Muscle of arm (tissue), 12 donors: Measurements from ENCODE around the gene CCDC60. TPM values are rescaled to one million over a fixed set of nuclear protein-coding genes. Genes with fewer than 3 reads are reported as not detected.

Source experiments
- DNase-seq: peaks from one replicate; pipeline ENCODE4 v3.0.0-alpha.2; 2013
- polyA plus RNA-seq, 12 donors: library from polyadenylated mRNA; unstranded; fragments of 120-200 nt; gene quantifications; one replicate each; pipeline ENCODE4 v1.2.1, GENCODE V29; 2013; ENCODE audit not compliant: insufficient read length in 12 of 12

CCDC60 gene
- polyA plus RNA-seq, 12 donors, result 0.13 to 0.37 (median 0.19) TPM; not detected in 9

GRCh38 chr12:119384340-119384739 lies 49.8 kb downstream of the CCDC60 start:
- no peak for DNase-seq

- no peak for DNase-seq
These were observed 51.1 kb downstream of the CCDC60 start for GRCh38 chr12:119385659-119386058.

GRCh38 chr12:119389687-119390086 lies 55.2 kb downstream of the CCDC60 start:
- DNase-seq, result no peak

GRCh38 chr12:119391673-119392072 lies 57.1 kb downstream of the CCDC60 start:
- no peak for DNase-seq

GRCh38 chr12:119393677-119394076 lies 59.1 kb downstream of the CCDC60 start:
- no peak for DNase-seq

GRCh38 chr12:119397540-119397939 lies 63.0 kb downstream of the CCDC60 start:
- DNase-seq, result no peak

- no peak for DNase-seq
These were observed 63.7 kb downstream of the CCDC60 start for GRCh38 chr12:119398190-119398589.

- DNase-seq, result peak; percentile 8
These were observed 64.8 kb downstream of the CCDC60 start for GRCh38 chr12:119399301-119399700.

- no peak for DNase-seq
These were observed 71.8 kb downstream of the CCDC60 start for GRCh38 chr12:119406308-119406707.

- no peak for DNase-seq
These were observed 72.3 kb downstream of the CCDC60 start for GRCh38 chr12:119406811-119407210.

- no peak for DNase-seq
These were observed 74.5 kb downstream of the CCDC60 start for GRCh38 chr12:119409043-119409442.

GRCh38 chr12:119410396-119410795 lies 75.9 kb downstream of the CCDC60 start:
- no peak for DNase-seq

GRCh38 chr12:119412306-119412705 lies 77.8 kb downstream of the CCDC60 start:
- no peak for DNase-seq

- DNase-seq, result peak; percentile 59
These were observed 78.6 kb downstream of the CCDC60 start for GRCh38 chr12:119412811-119413794.

GRCh38 chr12:119415714-119416113 lies 81.2 kb downstream of the CCDC60 start:
- no peak for DNase-seq

- DNase-seq, result no peak
These were observed 82.9 kb downstream of the CCDC60 start for GRCh38 chr12:119417440-119417839.

- no peak for DNase-seq
These were observed 84.9 kb downstream of the CCDC60 start for GRCh38 chr12:119419381-119419780.

- no peak for DNase-seq
These were observed 88.8 kb downstream of the CCDC60 start for GRCh38 chr12:119423285-119423684.

- no peak for DNase-seq
These were observed 91.1 kb downstream of the CCDC60 start for GRCh38 chr12:119425623-119426022.

- no peak for DNase-seq
These were observed 96.6 kb downstream of the CCDC60 start for GRCh38 chr12:119431151-119431550.

- no peak for DNase-seq
These were observed 98.4 kb downstream of the CCDC60 start for GRCh38 chr12:119432949-119433348.

- no peak for DNase-seq
These were observed 106.4 kb downstream of the CCDC60 start for GRCh38 chr12:119440803-119441360.

GRCh38 chr12:119444462-119445044 lies 110.0 kb downstream of the CCDC60 start:
- peak; percentile 4 for DNase-seq
